ENCODE results near the gene JUP. TPM values are rescaled to one million over a fixed set of nuclear protein-coding genes. Genes with fewer than 3 reads are reported as not detected.
A peak's percentile ranks its signal among the peaks of the same experiment; 100 is the strongest.

Gene JUP
- total and polyA plus RNA-seq, 2 of the 13 experiments (the other 11 are each of a cell fraction or from before 2014, with no cell fraction given) = 12.1 to 20.6 TPM

DNA sequence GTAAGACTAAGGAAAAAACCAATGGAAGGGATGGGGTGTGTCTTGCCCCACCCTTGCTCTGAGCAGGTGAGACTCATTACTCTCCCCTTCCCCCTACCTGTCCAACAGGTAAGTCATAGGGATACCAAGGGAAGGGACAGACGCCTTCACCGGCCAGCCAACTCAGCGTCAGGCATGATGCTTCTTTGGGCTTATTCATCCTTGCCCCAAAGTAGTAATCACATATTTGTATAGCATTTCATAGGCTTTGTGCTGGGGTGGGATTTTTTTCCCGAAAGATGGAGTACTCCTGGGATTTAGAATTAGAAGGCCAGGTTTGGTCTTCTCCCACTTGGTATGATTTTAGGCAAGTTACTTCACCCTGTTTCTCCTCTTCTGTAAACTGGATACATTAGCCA lies 509 bp upstream of the JUP start (continued):
- TF ChIP-seq PAWR (CRISPR knock-in tag; IDR thresholded peaks at IDR 0.05; ENCODE audit: borderline replicate concordance) = no peak
- no peak for TF ChIP-seq SRSF4 (IDR thresholded peaks at IDR 0.05; ENCODE audit: low read depth, low read length, poor library complexity, severe bottlenecking)
- 0 out of 2 replicates have a peak, but pooled peaks have one; percentile 2 for TF ChIP-seq SOX5 (CRISPR knock-in tag; IDR thresholded peaks at IDR 0.05; ENCODE audit: borderline replicate concordance)
- TF ChIP-seq ZNF761 (CRISPR knock-in tag; conservative IDR thresholded peaks at IDR 0.05) = no peak
- peak; percentile 9; the same call in 1 of the 2 replicates for TF ChIP-seq KLF6 (CRISPR knock-in tag; IDR thresholded peaks at IDR 0.05)
- no peak for TF ChIP-seq ZFY (CRISPR knock-in tag; IDR thresholded peaks at IDR 0.05)
- TF ChIP-seq ZEB1 (IDR thresholded peaks at IDR 0.05; ENCODE audit: insufficient replicate concordance, low read depth) = peak; percentile 100
- TF ChIP-seq, protein P1, sequence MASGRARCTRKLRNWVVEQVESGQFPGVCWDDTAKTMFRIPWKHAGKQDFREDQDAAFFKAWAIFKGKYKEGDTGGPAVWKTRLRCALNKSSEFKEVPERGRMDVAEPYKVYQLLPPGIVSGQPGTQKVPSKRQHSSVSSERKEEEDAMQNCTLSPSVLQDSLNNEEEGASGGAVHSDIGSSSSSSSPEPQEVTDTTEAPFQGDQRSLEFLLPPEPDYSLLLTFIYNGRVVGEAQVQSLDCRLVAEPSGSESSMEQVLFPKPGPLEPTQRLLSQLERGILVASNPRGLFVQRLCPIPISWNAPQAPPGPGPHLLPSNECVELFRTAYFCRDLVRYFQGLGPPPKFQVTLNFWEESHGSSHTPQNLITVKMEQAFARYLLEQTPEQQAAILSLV (CRISPR knock-in tag; IDR thresholded peaks at IDR 0.05; ENCODE audit: borderline replicate concordance) = no peak
- TF ChIP-seq AGO1 (IDR thresholded peaks at IDR 0.05; ENCODE audit: low read depth, low read length, poor library complexity, severe bottlenecking) = no peak
- TF ChIP-seq GPN1 (CRISPR knock-in tag; IDR thresholded peaks at IDR 0.05; ENCODE audit: borderline replicate concordance) = no peak

DNA sequence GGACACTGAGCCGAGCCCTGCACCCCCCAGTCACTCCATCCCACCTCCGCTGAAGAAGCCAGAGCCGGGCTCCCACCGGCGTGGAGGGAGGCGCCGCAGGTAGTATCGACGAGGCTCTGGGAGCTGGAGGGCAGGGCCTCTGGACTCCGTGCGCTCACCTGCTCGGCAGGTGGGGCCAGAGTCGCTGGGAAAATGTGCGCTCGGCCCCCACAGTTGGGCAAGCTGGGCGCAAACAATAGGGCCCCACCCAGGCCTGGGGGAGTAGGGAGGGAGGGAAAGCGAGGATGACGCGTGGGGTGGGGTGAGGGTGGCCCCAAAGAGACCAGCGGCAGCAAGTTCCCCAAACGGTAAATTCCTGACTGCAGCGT lies 668 bp downstream of the JUP start:
- peaks cover 3% of the 10 kb centered on the region for H4K20me1 ChIP-seq (ENCODE audit: insufficient read depth, low read length)
- TF ChIP-seq ZC3H4 (CRISPR knock-in tag; IDR thresholded peaks at IDR 0.05; ENCODE audit: borderline replicate concordance) (no peak), MATR3 (CRISPR knock-in tag; IDR thresholded peaks at IDR 0.05) (no peak), ZNF333 (CRISPR knock-in tag; IDR thresholded peaks at IDR 0.05; ENCODE audit: borderline replicate concordance) (no peak), FLYWCH1 (CRISPR knock-in tag; IDR thresholded peaks at IDR 0.05) (peak; percentile 71; the same call in 1 of the 2 replicates)
- TF ChIP-seq, protein P2, sequence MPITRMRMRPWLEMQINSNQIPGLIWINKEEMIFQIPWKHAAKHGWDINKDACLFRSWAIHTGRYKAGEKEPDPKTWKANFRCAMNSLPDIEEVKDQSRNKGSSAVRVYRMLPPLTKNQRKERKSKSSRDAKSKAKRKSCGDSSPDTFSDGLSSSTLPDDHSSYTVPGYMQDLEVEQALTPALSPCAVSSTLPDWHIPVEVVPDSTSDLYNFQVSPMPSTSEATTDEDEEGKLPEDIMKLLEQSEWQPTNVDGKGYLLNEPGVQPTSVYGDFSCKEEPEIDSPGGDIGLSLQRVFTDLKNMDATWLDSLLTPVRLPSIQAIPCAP (CRISPR knock-in tag; IDR thresholded peaks at IDR 0.05; ENCODE audit: low read depth) = 0 out of 2 replicates have a peak, but pooled peaks have one; percentile 44
- TF ChIP-seq, protein P3, sequence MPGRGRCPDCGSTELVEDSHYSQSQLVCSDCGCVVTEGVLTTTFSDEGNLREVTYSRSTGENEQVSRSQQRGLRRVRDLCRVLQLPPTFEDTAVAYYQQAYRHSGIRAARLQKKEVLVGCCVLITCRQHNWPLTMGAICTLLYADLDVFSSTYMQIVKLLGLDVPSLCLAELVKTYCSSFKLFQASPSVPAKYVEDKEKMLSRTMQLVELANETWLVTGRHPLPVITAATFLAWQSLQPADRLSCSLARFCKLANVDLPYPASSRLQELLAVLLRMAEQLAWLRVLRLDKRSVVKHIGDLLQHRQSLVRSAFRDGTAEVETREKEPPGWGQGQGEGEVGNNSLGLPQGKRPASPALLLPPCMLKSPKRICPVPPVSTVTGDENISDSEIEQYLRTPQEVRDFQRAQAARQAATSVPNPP (CRISPR knock-in tag; IDR thresholded peaks at IDR 0.05) = no peak

More for the DNA sequence above, 668 bp downstream of the JUP start:
- H3K27ac ChIP-seq (ENCODE audit: extremely low read length, insufficient read depth, low read length) = peak overlapping the region; percentile 62
- in situ Hi-C loops (cut with HindIII; ENCODE audit: extremely low pct_ligation_motif_present, low pct_unique_long_range_greater_than_20kb) = no loop called here
- peak overlapping the region; percentile 81 for H3K4me2 ChIP-seq (ENCODE audit: low read depth, low read length)
- no peak overlapping the region for H2AFZ ChIP-seq (ENCODE audit: low read length)
- peak overlapping the region; percentile 71 for H3K9ac ChIP-seq (ENCODE audit: insufficient read depth, low read depth, low read length)
- 0% methylated on average over 14 of the region's 22 CpGs for WGBS (ENCODE audit: low lambda C conversion rate)
- BruUV-seq (replicated peaks) = no TSS peak
- peak overlapping the region; percentile 60 to 90 (median 71) for H3K4me3 ChIP-seq (replicated peaks in 1 of 3; ENCODE audit: insufficient read depth in 1 of 3, low read depth in 2 of 3, low read length in 3 of 3)
- ChIA-PET POLR2A (interaction anchor here (1.0 to 3.5 kb wide), 19 partner anchors 9 to 231 kb away, joined by 3 to 95 read pairs (median 7); partner anchors contain the start of genes DNAJC7, EIF1, HAP1 and KLHL11), CTCF (ENCODE audit: low intra/inter-chr PET ratio, low total read pairs) (interaction anchor here (1.3 kb wide), 1 partner anchor 8 kb away, joined by 5 read pairs; no protein-coding TSS in a partner anchor)
- FAIRE-seq (no peak), DNase-seq (ENCODE audit: low spot score) (no peak), ATAC-seq (peak; percentile 5)
- no peaks in the 10 kb centered on the region for H3K36me3 ChIP-seq (replicated peaks in 1 of 2; ENCODE audit: control insufficient read depth in 1 of 2, insufficient read depth in 2 of 2, low read length in 2 of 2)
- H3K4me1 ChIP-seq (ENCODE audit: insufficient read depth, low read length) = peaks cover 34% of the 10 kb centered on the region
- H3K79me2 ChIP-seq (ENCODE audit: insufficient read depth, low read length) = peaks cover 6% of the 10 kb centered on the region
- intact Hi-C loops (cut with micrococcal nuclease; ENCODE audit: unreplicated experiment) = loop anchor here (1.0 kb wide), 2 partner anchors 9 to 13 kb away; no protein-coding TSS in a partner anchor
- no peaks in the 10 kb centered on the region for H3K9me3 ChIP-seq (ENCODE audit: low read length)
- H3K27me3 ChIP-seq (ENCODE audit: control insufficient read depth in 1 of 2, insufficient read depth in 2 of 2, low read length in 2 of 2) = no peaks in the 10 kb centered on the region; a peak in 1 of 5 replicates
